ENCODE measurements around the gene BARX2.

BARX2 gene

DNA sequence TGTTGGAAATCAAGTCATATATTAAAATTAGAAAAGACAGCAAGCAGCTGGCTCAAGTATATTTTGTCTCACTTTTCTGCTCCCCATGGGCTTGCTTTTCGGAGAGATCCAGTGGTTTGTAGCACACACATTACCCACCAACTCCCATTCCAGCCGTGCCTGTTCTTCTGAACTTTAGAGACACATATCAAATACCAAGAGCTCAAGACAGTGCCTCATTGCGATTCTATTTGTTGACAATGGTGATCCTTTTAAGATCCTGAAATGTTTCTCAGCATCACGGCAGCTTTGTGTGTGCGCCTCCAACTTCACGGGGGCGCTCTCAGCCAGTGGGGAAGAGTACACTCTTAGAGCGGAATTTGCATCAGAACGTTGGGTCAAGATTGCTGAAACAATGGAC lies 52.9 kb downstream of the BARX2 start:
- no peak for DNase-seq (ENCODE audit: low read depth)
- TF ChIP-seq, protein P1, sequence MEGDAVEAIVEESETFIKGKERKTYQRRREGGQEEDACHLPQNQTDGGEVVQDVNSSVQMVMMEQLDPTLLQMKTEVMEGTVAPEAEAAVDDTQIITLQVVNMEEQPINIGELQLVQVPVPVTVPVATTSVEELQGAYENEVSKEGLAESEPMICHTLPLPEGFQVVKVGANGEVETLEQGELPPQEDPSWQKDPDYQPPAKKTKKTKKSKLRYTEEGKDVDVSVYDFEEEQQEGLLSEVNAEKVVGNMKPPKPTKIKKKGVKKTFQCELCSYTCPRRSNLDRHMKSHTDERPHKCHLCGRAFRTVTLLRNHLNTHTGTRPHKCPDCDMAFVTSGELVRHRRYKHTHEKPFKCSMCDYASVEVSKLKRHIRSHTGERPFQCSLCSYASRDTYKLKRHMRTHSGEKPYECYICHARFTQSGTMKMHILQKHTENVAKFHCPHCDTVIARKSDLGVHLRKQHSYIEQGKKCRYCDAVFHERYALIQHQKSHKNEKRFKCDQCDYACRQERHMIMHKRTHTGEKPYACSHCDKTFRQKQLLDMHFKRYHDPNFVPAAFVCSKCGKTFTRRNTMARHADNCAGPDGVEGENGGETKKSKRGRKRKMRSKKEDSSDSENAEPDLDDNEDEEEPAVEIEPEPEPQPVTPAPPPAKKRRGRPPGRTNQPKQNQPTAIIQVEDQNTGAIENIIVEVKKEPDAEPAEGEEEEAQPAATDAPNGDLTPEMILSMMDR (IDR thresholded peaks at IDR 0.05; ENCODE audit: control insufficient read depth, insufficient read depth, low read depth, low read length, missing control alignments), result no peak
- no peak overlapping the region for H3K4me3 ChIP-seq (ENCODE audit: control insufficient read depth, low read depth, low read length)

GRCh38 chr11:129434641-129435498 lies 59.2 kb downstream of the BARX2 start:
- no peak overlapping the region for H3K4me3 ChIP-seq (ENCODE audit: control insufficient read depth, low read depth, low read length)
- TF ChIP-seq, protein P1 (IDR thresholded peaks at IDR 0.05; ENCODE audit: control insufficient read depth, insufficient read depth, low read depth, low read length, missing control alignments), result no peak
- no peak for DNase-seq (ENCODE audit: low read depth)

- no peak overlapping the region for H3K4me3 ChIP-seq (ENCODE audit: control insufficient read depth, low read depth, low read length)
- TF ChIP-seq, protein P1 (IDR thresholded peaks at IDR 0.05; ENCODE audit: control insufficient read depth, insufficient read depth, low read depth, low read length, missing control alignments), result no peak
- no peak for DNase-seq (ENCODE audit: low read depth)
Observed at GRCh38 chr11:129435499-129436245, 60.0 kb downstream of the BARX2 start.

- no peak overlapping the region for H3K4me3 ChIP-seq (ENCODE audit: control insufficient read depth, low read depth, low read length)
- TF ChIP-seq, protein P1 (IDR thresholded peaks at IDR 0.05; ENCODE audit: control insufficient read depth, insufficient read depth, low read depth, low read length, missing control alignments), result no peak
- no peak for DNase-seq (ENCODE audit: low read depth)
Observed at GRCh38 chr11:129436573-129436972, 60.9 kb downstream of the BARX2 start.

DNA sequence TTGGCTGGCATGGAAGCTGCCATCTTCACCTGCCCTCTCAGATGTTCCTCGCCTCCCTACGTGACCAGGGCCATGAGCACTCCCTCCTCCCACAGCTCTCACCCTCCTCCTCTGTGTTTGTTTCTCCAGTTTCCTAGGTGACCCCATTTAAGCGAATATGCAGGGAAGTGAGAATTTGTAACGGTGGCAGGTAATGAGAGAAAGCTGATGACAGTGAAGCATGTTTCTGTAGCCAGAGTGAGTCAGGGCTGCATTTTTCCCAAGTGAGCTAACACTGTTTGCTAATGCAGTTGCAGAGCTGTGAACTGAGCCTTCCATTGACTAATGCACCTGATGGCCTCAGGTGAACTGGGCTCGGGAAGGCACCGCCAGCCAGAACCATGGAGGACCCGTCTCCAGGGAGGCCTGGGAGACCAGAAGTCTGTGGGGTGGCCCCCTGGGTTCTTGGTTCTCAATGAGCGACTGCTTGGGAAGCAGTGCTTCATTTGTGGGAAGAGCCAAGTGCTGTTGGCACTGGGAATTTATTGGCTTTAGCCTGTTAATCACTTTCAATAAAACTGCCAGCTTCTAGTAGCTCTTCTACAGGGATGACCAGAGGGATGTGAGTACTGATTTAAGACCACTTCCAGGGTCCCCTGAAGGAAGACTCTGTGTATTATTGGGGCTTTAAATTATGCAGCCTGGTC lies 64.5 kb downstream of the BARX2 start:
- DNase-seq (ENCODE audit: low read depth), result no peak
- TF ChIP-seq, protein P1 (IDR thresholded peaks at IDR 0.05; ENCODE audit: control insufficient read depth, insufficient read depth, low read depth, low read length, missing control alignments), result no peak
- no peak overlapping the region for H3K4me3 ChIP-seq (ENCODE audit: control insufficient read depth, low read depth, low read length)

GRCh38 chr11:129442171-129442570 lies 66.5 kb downstream of the BARX2 start:
- no peak overlapping the region for H3K4me3 ChIP-seq (ENCODE audit: control insufficient read depth, low read depth, low read length)
- DNase-seq (ENCODE audit: low read depth), result no peak
- TF ChIP-seq, protein P1 (IDR thresholded peaks at IDR 0.05; ENCODE audit: control insufficient read depth, insufficient read depth, low read depth, low read length, missing control alignments), result no peak

Measured in AG09309 (cell line).